HL-60/S4 treated with retinoic acid at 250 ng/mL for 4 days and 3 days (cell line): ENCODE data around the gene ERLEC1.
"Not testable (repeated sequence)": the region's sequence is repeated elsewhere in the genome, so short reads cannot be mapped to it uniquely, and the experiment has no call there.

Experiments
- in situ Hi-C: fragments of 300-500 bp; cut with MboI; formaldehyde crosslinking; loops from 2 replicates; pipeline ENCODE4 v1.7.0; 2022; ENCODE audit warnings: low sequenced_read_pairs

Gene ERLEC1

DNA sequence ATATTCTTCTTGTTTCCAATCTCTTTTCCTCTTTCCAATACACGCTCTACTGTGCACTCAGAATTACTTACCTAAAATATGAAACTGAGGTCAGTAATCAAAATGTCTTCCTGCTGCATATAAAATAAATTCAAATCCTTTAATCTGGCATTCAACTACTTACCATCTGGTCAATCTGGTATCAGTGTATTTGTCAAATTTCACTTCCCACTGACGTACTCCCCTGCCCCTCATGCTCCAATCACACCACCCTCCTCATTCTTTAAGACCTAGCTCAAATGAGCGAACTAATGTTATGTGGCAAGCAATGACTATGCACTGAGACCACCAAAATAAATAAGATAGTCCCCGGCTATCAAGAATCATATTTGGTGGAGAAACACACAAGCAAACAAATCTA lies 6.8 kb upstream of the ERLEC1 start:
- in situ Hi-C loops = no loop called here

- in situ Hi-C loops = no loop called here
These were observed 4.2 kb upstream of the ERLEC1 start for GRCh38 chr2:53782676-53783075.

- in situ Hi-C loops = no loop called here
These were observed 2.4 kb upstream of the ERLEC1 start for GRCh38 chr2:53784436-53784835.

DNA sequence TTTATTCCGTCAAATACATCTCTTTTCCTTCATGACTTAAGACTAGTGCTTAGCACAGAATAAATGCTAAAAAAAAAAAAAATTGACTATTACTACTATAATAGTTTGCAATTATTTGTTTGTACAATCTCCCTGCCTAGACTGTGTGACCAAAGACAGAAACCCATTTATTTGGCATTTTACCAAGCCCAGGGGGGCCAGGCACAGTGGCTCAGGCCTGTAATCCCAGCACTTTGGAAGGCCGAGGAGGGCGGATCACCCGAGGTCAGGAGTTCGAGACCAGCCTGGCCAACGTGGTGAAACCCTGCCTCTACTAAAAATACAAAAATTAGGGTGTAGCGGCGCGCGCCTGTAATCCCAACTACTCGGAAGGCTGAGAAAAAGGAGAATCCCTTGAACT lies 1.5 kb upstream of the ERLEC1 start:
- in situ Hi-C loops = no loop called here

DNA sequence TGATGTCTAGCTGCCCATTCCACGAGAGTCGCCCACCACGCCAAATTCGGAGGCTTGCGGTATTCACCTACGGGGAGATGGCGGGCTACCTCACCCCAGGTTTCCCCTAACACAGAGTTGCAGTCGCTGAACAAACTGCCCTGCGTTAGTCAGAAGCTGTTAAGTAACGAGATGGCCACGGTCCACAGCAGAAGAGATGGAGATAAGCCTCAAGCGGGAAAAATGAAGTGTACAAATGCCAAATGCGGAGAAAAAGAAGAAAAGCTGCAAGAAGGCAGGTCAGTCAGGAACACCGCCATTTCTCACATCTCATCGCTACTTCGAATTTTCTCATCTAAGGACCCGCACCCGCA lies 516 bp upstream of the ERLEC1 start:
- in situ Hi-C loops = no loop called here

DNA sequence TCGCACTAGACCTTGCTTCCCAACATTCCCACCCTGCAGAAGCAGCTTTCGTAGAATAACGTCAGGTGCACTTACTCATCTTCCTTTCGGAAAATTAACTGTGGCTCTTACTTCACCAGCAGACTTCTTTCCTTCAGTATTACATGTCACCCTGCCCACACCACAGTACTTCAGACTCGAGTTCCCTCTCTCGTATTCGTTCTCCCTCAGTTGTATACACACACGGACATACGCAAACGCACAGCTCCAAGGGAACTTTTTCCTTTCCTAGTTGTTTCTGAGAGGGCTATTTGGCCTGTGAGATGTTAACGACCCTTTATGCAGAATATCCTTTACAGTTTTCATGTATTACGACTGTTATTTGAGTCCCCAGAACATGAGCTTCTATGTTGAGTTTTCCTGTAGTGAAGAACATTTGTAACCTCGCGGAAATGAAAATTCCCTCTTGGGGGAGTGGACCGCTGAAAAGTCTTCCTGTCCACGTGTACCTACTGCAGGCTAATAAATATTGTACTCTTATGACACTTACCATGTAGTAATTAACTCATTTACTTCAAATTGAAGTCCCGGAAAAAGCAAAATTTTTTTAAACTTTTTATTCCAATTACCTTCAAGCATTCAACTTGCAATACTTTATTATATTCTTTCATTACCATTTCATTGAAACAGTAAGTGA lies 908 bp downstream of the ERLEC1 start:
- in situ Hi-C loops = no loop called here

- in situ Hi-C loops = no loop called here
These were observed 6.4 kb downstream of the ERLEC1 start for GRCh38 chr2:53793261-53793660.

GRCh38 chr2:53793821-53794220 lies 7.0 kb downstream of the ERLEC1 start:
- in situ Hi-C loops = no loop called here

DNA sequence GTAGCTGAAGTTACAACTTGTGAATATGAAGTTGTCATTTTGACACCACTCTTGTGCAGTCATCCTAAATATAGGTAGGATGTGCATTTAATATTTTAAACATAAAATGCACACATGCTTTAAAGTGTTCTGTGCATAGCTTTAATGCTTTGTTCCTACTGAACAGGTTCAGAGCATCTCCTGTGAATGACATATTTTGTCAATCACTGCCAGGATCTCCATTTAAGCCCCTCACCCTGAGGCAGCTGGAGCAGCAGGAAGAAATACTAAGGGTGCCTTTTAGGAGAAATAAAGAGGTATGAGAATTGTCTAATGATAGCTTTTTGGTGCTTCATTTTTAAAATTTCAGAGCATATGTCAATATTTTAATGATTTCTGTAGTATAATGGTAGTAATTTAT lies 14.7 kb downstream of the ERLEC1 start:
- in situ Hi-C loops = no loop called here

- in situ Hi-C loops = no loop called here
These were observed 15.8 kb downstream of the ERLEC1 start for GRCh38 chr2:53802617-53803151.

DNA sequence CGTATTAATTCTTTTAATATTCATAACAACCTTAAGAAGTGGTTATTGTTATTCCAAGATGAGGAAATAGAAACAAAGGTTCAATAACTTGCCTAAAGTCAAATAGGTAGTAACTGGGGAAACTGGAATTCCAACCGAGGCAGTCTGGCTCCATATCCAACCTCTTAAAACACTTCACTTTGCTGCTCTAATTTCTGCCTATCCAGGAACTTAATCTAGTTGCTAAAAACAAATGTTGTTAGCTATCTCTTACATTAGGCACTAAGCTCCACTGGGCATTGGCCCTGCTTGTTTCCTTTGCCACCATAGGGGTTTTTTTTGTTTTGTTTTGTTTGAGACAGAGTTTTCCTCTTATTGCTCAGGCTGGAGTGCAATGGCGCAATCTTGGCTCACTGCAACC lies 24.8 kb downstream of the ERLEC1 start:
- in situ Hi-C loops = no loop called here

- in situ Hi-C loops = no loop called here
These were observed 26.3 kb downstream of the ERLEC1 start for GRCh38 chr2:53813151-53813550.

GRCh38 chr2:53818854-53819435 lies 32.1 kb downstream of the ERLEC1 start:
- in situ Hi-C loops = no loop called here

DNA sequence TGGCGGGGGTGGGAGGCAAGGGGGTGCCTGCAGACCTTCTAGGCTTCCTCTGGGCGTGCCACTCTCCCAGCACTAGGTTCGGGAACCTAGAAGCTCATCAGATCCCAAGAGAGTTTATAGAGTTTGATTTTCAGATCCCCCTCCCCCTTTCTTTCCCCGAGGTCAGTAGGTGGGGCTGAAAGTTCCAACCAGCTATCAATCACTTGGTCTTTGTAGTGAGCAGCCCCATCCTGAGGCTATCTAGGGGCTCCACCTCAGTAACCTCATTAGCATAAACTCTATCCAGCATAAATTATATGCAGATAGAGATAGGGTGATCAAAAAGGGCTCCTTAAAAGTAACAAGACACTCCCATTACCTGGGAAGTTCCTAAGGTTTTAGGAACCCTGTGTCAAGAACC lies 32.8 kb downstream of the ERLEC1 start:
- in situ Hi-C loops = no loop called here

DNA sequence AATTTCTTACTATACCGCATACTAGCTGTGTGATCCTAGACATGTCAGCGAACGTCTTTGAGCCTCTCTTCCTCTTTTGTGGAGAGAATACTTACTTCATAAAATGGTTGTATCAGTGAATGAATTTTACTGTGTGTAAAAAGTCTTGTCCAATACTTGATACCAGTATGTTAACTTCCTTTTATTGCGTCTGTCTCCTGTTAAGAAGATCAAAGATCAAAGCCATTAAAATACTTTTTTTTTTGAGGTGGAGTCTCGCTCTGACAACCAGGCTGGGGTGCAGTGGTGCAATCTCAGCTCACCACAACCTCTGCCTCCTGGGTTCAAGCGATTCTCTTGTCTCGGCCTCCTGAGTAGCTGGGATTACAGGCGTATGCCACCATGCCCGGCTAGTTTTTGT lies 33.2 kb downstream of the ERLEC1 start:
- in situ Hi-C loops = no loop called here

DNA sequence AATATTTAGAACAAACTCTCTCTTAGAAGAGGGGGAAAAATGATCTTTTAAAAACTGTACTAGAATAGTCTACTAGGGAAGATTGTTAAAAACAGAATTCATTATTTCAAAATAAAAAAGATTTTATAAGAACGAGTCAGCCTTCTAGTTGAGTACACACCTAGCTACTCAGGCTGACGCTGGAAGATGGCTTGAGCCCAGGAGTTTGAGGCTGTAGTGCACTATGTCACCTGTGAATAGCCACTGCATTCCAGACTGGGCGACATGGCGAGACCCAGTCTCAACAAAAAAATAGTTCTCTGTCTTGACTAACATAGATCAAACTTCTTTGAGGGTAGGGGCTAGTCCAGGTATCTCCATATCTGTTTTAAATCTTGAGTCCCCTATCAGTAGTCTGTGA lies 33.9 kb downstream of the ERLEC1 start:
- in situ Hi-C loops = no loop called here

- in situ Hi-C loops = no loop called here
These were observed 35.0 kb downstream of the ERLEC1 start for GRCh38 chr2:53821810-53822209.

DNA sequence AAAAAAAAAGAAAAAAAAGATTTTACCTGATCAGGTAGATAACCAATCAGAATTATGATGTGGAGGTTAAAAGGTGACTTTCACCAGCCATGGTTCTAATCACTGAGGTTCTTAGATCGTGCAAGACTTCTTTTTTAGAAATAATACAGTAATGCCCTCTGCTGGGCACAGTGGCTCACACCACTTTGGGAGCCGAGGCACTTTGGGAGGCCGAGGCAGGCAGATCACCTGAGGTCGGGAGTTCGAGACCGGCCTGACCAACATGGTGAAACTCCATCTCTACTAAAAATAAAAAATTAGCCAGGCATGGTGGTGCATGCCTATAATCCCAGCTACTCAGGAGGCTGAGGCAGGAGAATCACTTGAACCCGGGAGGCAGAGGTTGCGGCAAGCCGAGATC lies 36.8 kb downstream of the ERLEC1 start:
- in situ Hi-C loops = not testable (repeated sequence)

DNA sequence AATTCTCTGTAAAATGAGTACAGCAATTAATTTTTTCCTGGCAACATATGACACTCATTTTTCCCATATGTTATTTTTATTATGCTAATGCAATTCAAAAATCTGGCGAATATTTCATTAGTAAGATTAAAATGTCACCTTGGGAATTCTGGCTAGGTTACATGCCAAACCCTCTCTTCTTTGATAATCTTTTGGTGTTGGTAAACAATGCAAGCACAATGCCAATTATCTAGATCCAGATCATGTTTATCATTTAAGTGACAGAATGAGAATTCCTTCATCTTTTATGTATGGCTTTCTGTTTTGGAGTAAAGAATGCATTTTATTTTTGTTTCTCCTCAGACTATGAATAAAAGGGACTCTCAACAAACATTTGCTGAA lies 39.2 kb downstream of the ERLEC1 start:
- in situ Hi-C loops = no loop called here

DNA sequence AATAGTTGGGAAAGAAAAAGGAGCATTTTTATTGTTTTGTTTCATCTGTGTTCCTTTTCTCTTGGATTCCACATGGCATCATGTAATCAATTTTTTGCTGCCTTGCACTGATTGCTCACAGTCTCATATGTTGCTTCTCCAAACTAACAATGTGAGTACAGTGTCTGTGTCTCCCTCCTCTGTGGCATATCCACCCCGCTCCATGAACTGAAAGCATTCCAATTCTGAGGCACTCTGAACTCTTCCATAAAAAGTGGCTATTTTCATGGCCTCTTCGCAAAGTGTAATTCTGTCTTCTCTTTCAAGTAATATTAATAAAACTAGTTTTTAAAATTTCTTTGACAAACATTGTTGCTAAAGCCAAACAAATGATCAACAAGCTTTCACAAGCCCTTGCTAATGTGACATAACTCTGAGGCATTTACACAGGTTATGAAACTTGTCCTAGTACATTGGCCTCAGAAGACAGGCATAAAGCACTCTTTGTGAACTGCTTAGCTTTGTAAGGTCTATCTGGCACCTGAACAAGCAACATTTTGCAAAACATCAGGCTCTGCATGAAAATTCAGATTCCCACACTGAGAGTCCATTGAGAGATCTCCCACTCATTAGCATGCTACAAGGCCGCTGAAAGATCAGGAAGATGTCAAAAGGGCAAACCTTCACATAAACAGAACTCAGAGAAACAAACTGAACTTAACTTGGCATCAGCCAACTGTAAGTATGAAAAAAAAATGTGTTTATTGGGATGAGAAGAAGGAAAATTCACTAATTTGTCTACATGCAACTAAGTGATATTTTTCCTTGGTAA lies 39.9 kb downstream of the ERLEC1 start:
- in situ Hi-C loops = no loop called here

DNA sequence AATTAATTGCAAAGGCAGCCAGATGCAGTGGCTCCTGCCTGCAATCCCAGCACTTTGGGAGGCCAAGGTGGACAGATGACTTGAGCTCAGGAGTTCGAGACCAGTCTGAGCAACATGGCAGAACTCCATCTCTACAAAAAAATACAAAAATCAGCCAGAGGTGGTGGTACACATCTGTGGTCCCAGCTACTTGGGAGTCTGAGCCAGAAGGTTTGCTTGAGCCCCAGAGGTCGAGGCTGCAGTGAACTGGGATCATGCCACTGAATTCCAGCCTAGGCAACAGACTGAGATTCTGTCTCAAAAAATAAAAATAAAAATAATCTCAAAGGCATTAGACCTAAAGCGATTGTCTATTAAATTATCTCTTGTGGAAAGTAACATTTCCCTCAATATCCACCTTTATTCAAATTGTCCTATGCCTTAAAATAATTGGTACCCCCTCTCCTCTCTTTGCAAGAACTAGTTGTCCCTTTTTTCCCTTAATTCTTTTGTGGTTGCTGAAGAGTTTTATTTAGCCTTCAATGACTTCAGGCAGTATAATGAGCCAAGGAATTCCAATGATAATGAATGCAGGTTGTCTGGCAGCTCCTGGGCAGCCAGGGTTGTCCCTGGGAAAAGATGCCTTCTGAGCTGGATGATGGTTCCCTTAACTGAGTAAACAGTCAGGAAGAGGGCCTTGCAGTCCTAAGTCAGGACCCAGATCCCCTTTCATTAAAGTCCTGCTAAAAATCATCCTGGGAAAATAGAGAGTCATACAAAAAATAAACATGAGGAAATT lies 40.7 kb downstream of the ERLEC1 start:
- in situ Hi-C loops = no loop called here
